MCF 10A (cell line): ENCODE results near the gene PLA2G2A. TPM values are rescaled to one million over a fixed set of nuclear protein-coding genes. Genes with fewer than 3 reads are reported as not detected.

Experiments used
- BruUV-seq: library from RNA; stranded (reverse); fragments of 400-500 nt; replicated peaks from 2 replicates; lab custom pipeline; 2021; lab: Mats Ljungman, UMichigan
- CTCF ChIA-PET: fragments of 300-600 bp; sonication (Branson Sonifier 250); formaldehyde crosslinking; extraction: SDS; loops from one replicate; lab custom pipeline; 2021; ENCODE audit warnings: antibody characterized with exemption, inconsistent platforms; lab: Yijun Ruan, JAX
- POLR2A ChIA-PET: fragments of 300-600, 350-650 bp; sonication (Branson Sonifier 250); formaldehyde crosslinking; extraction: SDS; loops from one replicate; lab custom pipeline; 2020; ENCODE audit warnings: antibody characterized with exemption, inconsistent platforms; lab: Yijun Ruan, JAX
- DNase-seq: peaks from one replicate; pipeline ENCODE4 v3.0.0-alpha.2; 2018; ENCODE audit not compliant: unreplicated experiment
- H3K27ac Mint-ChIP-seq: one replicate; pipeline ENCODE4 v1.8.0; 2022; ENCODE audit warnings: mild to moderate bottlenecking, low read depth, mixed read lengths; ENCODE audit not compliant: unreplicated experiment
- H3K27me3 Mint-ChIP-seq: one replicate; pipeline ENCODE4 v1.8.0; 2022; ENCODE audit warnings: mixed read lengths; ENCODE audit not compliant: insufficient read depth, unreplicated experiment
- H3K36me3 Mint-ChIP-seq: one replicate; pipeline ENCODE4 v1.8.0; 2022; ENCODE audit warnings: mild to moderate bottlenecking, moderate library complexity, mixed read lengths; ENCODE audit not compliant: insufficient read depth, unreplicated experiment
- H3K4me1 Mint-ChIP-seq: one replicate; pipeline ENCODE4 v1.8.0; 2022; ENCODE audit warnings: mixed read lengths; ENCODE audit not compliant: insufficient read depth, unreplicated experiment
- H3K4me3 Mint-ChIP-seq: one replicate; pipeline ENCODE4 v1.8.0; 2022; ENCODE audit warnings: mild to moderate bottlenecking, moderate library complexity, mixed read lengths; ENCODE audit not compliant: unreplicated experiment
- H3K9me3 Mint-ChIP-seq: one replicate; pipeline ENCODE4 v1.8.0; 2022; ENCODE audit warnings: mixed read lengths; ENCODE audit not compliant: unreplicated experiment
- intact Hi-C: fragments of 100-400 bp; cut with micrococcal nuclease; formaldehyde crosslinking; loops from 2 replicates; pipeline ENCODE4 v1.14.1; 2022
- total RNA-seq: library from RNA; stranded (reverse); gene quantifications from 2 replicates; pipeline ENCODE4 v1.2.3, GENCODE V29; 2022
- TF ChIP-seq, protein P1 (sequence below): fragments of 200-600 bp; IDR thresholded peaks from one replicate; pipeline ENCODE4 v1.8.0; 2022; ENCODE audit warnings: antibody characterized with exemption, mild to moderate bottlenecking; ENCODE audit not compliant: unreplicated experiment

PLA2G2A gene
- total RNA-seq, 1 experiment from 2014 or later = not detected

- Mint-ChIP-seq H3K36me3 (no peaks in the 10 kb centered on the region), H3K9me3 (no peaks in the 10 kb centered on the region), H3K27me3 (no peaks in the 10 kb centered on the region), H3K4me3 (no peak overlapping the region), H3K27ac (no peak overlapping the region), H3K4me1 (peaks cover 7% of the 10 kb centered on the region)
- no peak for DNase-seq
- POLR2A ChIA-PET = no interaction called here
- intact Hi-C loops = no loop called here
- BruUV-seq = no TSS peak
- TF ChIP-seq, protein P1, sequence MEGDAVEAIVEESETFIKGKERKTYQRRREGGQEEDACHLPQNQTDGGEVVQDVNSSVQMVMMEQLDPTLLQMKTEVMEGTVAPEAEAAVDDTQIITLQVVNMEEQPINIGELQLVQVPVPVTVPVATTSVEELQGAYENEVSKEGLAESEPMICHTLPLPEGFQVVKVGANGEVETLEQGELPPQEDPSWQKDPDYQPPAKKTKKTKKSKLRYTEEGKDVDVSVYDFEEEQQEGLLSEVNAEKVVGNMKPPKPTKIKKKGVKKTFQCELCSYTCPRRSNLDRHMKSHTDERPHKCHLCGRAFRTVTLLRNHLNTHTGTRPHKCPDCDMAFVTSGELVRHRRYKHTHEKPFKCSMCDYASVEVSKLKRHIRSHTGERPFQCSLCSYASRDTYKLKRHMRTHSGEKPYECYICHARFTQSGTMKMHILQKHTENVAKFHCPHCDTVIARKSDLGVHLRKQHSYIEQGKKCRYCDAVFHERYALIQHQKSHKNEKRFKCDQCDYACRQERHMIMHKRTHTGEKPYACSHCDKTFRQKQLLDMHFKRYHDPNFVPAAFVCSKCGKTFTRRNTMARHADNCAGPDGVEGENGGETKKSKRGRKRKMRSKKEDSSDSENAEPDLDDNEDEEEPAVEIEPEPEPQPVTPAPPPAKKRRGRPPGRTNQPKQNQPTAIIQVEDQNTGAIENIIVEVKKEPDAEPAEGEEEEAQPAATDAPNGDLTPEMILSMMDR = no peak
- CTCF ChIA-PET = interaction anchor here (1.6 kb wide), 1 partner anchor 27 kb away, joined by 8 read pairs; no protein-coding TSS in a partner anchor
These were observed 33.1 kb downstream of the PLA2G2A start for GRCh38 chr1:19946331-19946751.

- H3K4me1 Mint-ChIP-seq = peaks cover 7% of the 10 kb centered on the region
- intact Hi-C loops = no loop called here
- no TSS peak for BruUV-seq
- no peak overlapping the region for H3K27ac Mint-ChIP-seq
- H3K27me3 Mint-ChIP-seq = no peaks in the 10 kb centered on the region
- H3K36me3 Mint-ChIP-seq = no peaks in the 10 kb centered on the region
- CTCF ChIA-PET = interaction anchor here (1.6 kb wide), 1 partner anchor 27 kb away, joined by 8 read pairs; no protein-coding TSS in a partner anchor
- TF ChIP-seq, protein P1 = no peak
- DNase-seq = no peak
- H3K4me3 Mint-ChIP-seq = no peak overlapping the region
- POLR2A ChIA-PET = no interaction called here
- no peaks in the 10 kb centered on the region for H3K9me3 Mint-ChIP-seq
These were observed 33.5 kb downstream of the PLA2G2A start for GRCh38 chr1:19945914-19946313.

DNA sequence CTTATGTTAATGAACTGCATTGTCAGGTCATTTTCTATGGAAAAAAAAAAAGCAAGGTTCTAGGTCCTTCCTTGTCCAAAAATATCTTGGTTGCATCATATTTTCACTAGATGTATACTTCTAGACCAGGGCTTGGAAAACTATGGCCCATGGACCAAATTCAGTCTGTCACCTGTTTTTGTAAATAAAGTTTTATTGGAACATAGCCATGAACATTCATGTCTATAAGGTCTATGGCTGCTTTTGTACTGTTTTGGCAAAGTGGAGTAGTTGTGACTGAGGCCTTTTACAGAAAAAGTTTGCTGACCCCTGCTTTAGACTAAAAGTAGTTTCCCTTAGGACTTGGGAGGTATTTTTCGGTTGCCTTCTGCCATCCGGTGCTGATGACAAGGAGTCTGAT is 36.8 kb downstream of the PLA2G2A start:
- TF ChIP-seq, protein P1 = no peak
- intact Hi-C loops = no loop called here
- no peaks in the 10 kb centered on the region for H3K4me1 Mint-ChIP-seq
- H3K36me3 Mint-ChIP-seq = no peaks in the 10 kb centered on the region
- no peak overlapping the region for H3K27ac Mint-ChIP-seq
- no peaks in the 10 kb centered on the region for H3K9me3 Mint-ChIP-seq
- BruUV-seq = no TSS peak
- no peaks in the 10 kb centered on the region for H3K27me3 Mint-ChIP-seq
- H3K4me3 Mint-ChIP-seq = no peak overlapping the region
- POLR2A ChIA-PET = no interaction called here
- CTCF ChIA-PET = interaction anchor here (0.6 kb wide), 1 partner anchor 663 kb away, joined by 3 read pairs; no protein-coding TSS in a partner anchor
- DNase-seq = no peak

- TF ChIP-seq, protein P1 = no peak
- DNase-seq = no peak
- BruUV-seq = no TSS peak
- Mint-ChIP-seq H3K36me3 (no peaks in the 10 kb centered on the region), H3K9me3 (no peaks in the 10 kb centered on the region), H3K4me1 (no peaks in the 10 kb centered on the region), H3K27ac (no peak overlapping the region), H3K27me3 (no peaks in the 10 kb centered on the region), H3K4me3 (no peak overlapping the region)
- intact Hi-C loops = no loop called here
- CTCF ChIA-PET = interaction anchor here (0.6 kb wide), 1 partner anchor 664 kb away, joined by 3 read pairs; no protein-coding TSS in a partner anchor
- POLR2A ChIA-PET = no interaction called here
These were observed 37.3 kb downstream of the PLA2G2A start for GRCh38 chr1:19942088-19942487.
